NCI-H2029 treated with DMSO at 0.1 percent for 48 hours (cell line): ENCODE data around the gene UCK2.
A peak's percentile ranks its signal among the peaks of the same experiment; 100 is the strongest.

Experiments used
- DNase-seq: peaks from one replicate; lab custom pipeline; 2025; lab: John Stamatoyannopoulos, UW

Gene UCK2

DNA sequence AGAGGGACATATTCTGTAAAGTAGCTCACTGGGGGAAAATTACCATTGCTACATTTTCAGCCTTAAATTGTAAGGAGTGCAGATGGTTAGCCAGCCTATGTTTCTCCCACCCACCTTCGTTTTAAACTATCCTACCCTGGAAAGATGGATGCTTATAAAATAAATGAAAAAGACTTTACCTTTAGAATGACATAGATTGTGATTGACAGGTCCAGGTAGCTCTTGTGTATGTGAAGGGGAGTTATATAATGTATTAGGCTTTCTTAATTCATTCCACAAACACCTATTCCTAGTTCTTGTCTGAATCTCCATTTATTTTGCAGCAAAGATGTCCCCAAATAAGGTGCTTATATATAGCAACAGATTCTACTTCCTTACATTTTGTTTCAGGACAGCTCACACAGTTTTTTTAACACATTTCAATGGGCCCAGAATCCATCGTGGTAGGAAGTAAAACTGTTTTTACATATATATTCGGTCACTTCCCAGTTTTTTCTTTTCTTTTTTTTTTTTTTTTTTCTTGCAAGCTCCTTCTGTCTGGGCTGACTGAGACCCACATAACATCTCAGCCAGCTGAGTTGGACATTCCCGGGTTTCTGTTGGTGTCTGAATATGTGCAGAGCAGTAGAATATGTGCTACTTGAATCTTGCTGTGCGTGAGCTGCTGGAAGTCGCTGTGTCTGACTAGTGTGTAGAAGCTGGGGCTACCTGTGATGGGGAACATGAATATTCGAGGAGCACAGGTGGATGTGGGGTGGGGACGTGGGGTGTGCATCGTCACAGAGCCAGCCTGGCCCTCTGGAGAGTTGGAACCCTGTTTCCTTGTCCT, 27.8 kb downstream of the UCK2 start:
- DNase-seq = no peak

DNA sequence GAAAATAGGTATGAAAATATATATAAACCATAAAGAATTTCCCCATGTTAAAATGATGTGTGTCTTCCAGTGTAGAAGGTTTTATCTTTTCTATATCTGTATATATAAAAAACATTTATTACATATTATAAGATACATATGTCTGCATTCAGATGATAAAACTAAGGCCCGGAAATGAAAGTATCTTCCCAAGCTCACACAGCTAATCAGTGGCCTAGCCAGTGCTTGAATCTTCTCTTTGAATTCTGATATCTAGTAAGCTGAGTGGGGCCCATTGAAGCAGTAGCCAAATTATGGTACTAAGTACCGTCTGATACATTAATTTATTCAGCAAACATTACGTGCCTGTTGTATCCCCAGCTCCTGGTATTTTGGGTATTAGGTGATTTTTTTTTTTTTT, 28.6 kb downstream of the UCK2 start:
- DNase-seq = no peak

DNA sequence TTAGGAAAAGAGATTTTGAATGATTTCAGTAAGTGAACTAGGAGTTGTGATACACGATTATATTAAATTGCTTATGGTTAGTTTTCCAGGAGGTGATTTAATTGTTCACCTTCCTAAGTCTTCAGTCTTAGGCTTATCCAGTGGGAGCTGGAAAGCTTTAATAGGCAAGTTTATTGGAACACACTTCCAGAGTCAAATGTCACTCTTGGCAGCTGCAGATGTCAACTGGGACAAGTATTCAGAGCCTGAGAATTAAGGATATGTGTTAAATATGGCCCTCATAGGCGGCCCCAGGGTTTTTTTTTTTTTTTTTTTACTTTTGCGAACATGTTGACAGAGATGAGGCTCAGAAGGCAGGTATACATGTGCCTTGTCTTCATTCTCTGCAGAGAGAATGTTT, 29.2 kb downstream of the UCK2 start:
- no peak for DNase-seq

DNA sequence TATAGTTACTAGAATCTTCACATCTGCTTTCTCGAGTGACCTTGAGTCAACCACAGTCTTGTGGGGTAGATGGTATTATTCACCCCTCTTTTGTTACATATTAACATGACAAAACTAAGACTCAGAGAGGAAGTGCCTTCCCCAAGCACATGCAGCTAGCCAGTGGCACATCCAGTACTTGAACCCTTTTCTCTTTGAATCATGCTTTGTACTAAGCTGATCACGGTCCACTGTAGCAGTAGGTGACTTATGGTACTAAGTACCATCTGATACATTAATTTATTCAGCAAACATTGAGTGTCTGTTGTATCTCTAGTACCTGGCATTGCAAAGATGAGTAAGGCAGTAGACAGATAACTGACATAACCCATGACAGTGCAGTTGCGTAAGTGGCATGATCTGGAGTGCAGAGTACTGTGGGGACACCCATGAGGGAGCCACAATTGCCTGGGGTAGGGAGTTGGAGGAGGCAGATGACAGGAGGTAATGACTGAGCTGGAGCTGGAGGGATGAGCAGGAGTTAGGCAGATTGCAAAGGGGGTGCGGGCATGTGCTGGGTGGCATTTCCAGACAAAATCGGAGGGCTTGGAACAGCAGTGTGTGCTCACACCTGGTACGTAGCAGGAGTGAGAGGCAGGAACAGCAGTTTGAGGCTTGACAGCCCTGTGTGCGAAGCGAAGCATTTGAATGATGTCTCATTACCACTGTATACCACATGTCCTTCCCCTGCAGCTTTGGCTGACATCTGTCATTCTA, 29.8 kb downstream of the UCK2 start:
- no peak for DNase-seq

DNA sequence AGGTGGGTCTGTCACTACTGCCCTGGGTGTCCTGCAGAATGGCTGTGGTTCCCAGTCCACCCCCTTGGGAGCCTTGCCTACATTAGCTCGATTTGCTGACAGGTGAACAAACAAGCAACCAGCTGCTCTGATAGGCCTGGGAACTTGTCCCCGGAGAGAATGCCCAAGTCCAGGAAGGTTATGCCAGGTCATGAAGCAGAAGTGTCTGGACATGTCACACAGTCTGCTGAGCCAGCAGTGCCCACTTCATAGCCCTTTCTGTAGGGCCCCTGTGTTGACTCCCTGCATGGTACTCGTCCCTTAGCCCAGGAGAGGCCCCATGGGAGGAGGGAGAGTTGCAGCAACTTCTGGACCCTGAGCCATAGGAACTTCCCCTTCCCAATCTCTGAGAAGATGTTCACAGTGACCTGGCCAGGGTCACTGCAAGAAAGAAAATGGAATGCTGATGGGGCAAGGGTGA, 31.0 kb downstream of the UCK2 start:
- DNase-seq = no peak

DNA sequence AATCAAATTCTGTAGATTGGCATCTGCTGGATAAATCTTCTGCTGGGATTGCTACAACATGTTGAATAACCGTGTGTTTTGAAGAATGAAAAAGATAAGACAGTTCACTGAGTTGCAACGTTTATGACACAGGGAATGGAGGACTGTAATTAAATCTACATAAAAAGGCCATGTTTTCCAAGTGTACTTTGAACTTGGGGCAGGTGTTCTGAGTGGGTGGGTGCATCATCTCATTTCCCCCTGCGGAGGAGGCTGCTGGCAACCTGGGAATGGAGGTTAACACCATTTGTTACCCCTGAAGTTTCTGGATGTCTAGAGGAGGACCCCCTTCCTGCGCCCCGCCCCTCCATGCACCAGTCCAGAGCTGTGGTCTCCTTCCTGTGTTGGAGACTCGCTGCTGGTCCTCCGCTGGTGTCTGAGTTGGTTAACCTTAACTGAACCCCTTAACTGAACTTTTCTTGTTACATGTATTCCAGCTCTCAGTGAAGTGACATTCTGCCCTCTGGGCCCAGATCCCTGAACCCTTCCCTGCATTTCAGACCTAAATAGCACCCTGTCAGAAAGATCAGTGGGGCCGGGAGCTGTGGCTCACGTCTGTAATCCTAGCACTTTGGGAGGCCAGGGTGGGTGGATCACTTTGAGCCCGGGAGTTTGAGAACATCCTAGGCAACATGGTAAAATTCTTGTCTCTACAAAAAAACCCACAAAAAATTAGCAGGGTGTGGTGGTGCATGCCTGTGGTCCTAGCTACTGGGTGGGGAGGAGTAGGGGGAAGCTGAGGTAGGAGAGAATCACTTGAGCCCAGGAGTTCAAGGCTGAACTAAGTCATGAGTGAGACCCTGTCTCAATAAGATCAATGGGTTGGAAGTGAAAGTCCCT, 31.8 kb downstream of the UCK2 start:
- DNase-seq = no peak

DNA sequence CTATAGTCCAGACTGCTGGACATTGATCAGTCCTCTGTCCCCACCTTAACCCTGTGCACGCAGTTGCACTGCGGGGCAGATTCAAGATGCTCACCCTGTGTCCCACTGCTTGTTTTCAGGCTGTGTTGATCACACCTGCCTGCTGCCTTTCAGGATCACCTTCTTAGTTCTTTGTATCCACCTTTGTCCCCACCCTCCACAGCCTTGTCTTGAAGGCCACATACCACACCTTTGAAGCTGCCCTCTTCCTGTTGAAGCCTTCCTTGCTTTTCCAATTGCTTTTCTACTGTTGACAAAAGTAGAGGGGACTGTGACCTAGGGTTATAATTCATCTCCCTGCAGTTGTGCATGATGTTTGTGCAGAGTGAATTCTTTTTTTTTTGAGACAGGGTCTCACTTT, 32.7 kb downstream of the UCK2 start:
- DNase-seq = no peak

DNA sequence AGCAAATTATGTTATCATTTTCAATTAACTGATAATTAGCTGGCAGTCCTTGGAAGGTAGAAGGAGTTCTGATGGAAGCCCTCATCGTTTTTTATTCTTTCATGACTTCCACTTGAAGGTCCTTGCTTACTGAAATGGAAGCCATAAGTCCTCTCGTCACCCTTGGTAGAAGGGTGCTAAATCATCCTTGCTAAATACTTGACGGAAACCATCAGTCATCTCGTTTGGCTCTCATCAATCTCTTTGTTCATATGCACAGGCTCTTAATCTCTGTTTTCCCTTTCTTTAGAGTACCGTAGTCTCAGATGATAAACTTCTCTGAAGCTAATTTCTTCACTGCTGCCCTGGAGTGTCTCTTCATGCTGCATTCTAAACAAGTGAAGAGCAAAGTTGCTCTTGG, 34.5 kb downstream of the UCK2 start:
- no peak for DNase-seq

DNA sequence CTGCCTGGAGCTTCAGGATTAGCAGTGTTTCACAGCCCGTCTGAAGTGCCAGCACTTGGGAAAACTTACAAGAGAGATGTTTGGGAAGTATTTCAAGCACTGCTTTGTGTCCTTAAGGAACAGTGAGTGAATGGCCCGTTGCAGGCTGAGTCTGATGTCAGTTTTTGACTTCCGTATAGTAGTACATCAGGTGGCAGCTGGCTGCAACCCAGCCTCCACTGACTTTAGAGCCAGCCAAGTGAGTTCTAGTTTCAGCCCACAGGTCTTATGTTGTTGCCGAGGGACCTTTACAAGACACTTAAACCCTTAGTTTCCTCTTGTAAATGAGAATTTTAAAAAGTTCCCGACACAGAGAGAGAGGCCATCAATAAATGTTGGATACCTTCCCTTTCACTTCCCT, 35.0 kb downstream of the UCK2 start:
- no peak for DNase-seq

DNA sequence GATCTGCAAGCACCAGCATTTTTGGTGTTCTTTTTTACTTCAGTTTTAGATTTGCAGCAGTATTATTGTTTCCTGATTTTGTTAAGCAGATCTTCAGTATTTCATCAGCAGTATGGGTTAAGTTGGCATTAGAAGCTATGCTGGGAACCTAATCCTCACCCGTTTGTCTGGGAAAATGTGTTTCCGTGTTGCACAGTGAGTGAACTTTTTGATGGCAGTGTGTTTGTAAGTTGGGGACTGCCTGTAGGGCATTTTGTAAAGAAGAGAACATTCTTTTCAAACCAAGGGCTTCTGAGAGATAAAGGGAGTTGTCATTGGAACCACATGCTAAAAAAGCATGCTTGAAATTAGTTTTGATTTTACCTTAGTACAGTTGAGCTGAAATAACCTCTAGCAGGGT, 35.9 kb downstream of the UCK2 start:
- no peak for DNase-seq

DNA sequence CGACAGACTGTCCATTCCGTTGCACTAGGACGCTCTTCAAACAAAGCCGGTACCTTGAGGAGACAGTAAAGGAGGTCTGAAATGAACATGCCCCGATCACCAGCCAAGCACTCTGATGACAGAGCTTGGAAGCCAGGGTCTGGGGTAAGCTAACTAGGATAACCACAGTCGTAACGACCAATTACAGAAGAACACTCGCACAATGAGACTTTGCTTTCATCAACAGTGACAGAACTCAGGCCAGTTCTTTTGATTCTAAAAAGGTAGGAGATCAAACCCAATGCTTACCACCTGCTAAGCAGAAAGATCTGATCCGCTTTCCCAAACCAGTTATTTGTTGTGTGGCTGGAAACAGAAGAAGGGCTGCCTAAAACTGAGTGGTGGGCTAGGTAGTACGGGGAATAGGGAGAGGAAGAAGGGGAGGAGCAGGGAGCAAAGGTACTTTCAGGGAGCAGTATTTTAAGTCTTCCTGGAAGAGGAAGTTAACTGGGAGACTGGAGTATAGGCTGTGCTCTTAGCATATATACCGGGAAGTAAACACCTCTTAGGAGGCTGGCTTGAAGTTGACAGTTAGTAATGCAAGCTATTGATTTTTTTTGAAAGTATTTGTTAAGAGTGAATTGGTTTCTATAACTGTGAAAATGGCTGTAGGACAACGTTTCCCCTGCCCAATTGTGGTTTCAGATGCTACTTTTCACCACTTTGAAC, 38.4 kb downstream of the UCK2 start:
- DNase-seq = no peak

DNA sequence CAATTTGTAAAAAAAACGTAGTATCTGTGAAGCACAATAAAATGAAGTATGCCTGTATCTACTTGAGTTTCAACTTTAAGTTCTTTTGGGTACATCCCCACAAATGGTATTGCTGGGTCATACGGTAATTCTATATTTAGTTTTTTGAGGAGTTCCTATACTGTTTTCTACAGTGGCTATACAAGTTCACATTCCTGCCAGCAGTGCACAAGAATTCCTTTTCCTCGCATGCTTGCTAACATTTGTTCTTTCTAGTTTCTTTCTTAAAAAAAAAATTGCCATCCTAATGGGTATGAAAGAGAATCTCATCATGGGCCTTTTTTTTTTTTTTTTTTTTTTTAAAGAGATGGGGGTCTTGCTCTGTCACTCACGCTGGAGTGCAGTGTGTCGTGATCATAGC, 41.9 kb downstream of the UCK2 start:
- DNase-seq = no peak

DNA sequence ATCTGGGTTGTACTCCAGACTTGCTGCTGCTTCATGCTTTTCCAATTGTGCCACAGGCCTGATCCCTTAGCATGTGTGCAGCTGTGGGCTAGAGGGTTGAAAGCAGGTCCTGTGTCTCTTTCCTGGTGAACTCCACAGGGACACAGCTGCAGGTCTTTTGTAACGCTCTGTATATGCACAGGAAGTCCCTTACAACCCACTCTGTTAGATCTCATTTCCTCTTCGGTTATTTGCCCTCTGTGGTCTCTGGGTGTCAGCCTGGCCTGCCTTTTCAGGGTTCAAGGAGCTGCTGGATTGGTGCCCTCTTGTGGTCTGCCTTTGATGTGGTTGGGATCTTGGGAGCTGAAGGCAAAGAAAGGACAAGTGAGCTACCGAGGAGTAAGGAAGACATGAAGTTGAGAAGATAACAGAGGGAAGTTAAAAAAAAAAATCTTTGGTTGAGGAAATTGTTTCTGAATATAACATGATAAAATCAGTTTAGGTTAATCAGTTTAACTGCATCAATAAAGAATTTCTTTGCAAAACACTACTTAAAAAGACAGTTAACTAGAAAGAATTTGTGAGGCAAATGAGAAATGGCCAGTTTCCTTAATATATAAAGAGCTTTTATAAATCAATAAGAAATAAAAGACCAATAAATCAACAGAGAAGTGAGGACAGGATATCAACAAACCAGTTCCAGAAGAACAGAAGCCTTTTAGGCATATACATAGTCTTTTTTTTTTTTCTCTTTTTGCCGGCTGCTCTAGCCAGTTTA, 44.1 kb downstream of the UCK2 start:
- peak; percentile 30 for DNase-seq

DNA sequence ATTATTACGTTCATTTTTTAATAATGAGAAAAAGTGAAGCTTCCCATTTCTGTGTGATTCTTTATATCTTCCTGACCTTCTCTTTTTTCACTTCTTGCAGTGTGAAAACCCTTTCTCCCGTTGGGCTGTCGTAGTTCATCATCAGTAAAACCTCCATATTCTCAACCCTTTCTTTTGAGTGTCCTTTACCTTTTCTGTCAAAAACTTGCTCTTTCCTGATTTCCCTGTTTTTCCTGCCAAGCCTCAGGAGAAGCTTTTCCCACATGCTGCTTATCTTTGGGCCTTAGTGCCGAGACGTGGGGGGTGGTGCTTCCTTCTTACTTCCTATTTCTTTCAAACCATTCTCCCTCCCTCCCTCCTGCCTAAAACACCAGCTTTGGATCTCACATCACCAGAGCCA, 46.1 kb downstream of the UCK2 start:
- DNase-seq = no peak

DNA sequence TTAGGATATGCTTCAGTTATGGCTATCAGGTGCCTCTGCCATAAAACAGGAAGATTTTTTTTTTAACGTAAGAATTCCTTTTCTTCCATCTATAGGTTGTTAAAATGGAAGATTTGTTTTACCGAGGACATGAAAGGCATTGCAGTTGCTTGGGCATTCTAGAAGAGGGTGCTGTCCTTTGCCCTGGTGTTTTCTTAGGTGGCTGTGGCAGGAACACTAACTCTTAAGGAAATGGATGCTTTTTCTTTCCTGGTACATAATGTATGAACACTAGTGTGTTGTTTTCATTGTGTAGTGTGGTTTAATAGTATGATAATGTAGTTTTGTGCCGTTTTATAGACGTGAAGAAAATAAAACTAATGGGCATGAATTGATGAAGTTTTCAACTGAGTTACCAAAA, 47.2 kb downstream of the UCK2 start:
- no peak for DNase-seq

DNA sequence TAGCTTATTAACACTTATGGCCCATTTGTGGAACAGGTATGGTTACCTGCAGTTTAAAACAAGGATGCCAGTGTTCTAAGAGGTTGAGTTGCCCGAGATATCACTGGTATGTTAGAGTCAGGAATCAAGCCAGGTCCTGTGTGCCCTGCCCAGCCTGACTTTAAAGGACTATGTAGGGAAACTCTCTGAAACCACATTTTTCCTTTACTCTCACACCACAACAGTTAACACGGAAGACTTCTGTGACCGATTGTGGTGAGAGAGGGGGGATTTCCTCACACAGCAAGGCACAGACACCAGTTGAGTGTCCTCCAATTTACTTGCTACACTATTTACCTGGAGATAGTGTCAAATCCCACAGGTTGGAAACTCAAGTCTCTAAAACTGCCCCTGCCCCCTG, 47.8 kb downstream of the UCK2 start:
- DNase-seq = no peak

DNA sequence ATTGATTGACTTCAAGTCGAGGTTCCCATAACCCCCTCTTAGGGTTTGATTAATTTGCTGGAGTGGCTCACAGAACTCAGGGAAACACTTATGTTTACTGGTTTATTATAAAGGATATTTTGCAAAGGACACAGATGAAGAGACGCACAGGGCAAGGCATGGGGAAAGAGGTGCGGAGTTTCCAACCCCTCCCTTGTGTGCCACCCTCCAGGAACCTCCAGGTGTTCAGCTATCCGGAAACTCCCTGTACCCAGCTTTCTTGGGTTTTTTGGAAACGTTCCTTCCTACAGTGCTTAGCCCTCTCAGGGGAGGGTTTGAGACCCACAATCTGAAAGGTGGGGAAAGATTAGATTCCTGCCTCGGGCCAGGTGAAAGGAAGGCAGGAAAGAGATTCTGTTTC, 48.2 kb downstream of the UCK2 start:
- no peak for DNase-seq

DNA sequence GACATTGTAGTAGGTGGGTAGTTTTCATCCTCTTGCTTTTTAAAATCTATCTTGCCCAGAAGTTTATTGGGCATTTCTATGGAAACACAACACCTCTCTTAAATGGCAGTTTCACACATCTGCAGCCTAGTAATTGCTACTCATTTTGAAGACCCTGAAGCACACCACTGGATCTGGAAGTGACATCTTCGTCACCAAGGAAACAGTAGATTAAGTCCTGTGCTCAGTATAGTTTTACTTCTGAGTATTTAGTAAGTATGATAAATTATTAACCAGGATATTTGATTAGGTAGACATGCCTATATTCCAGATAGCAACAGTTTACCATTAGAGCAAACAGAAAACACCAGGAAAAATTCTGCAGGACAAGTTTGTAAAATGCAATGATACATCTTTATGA, 48.7 kb downstream of the UCK2 start:
- no peak for DNase-seq

DNA sequence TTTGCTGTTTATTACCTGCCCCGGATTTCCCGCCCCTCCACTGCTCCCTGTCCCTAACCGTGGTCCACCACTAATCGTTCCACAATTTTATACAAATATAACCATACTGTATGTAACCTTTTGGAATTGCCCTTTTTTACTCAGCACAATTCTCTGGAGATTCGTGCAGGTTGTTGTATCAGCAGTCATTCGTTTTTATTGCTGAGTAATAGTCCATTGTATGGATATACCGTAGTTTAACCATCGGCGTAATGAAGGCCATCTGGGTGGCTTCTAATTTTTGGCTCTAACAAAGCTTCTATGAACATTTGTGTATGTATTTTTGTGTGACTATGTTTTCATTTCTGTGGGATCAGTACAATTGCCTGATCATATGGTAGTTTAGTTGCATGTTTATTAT, 50.0 kb downstream of the UCK2 start:
- no peak for DNase-seq

DNA sequence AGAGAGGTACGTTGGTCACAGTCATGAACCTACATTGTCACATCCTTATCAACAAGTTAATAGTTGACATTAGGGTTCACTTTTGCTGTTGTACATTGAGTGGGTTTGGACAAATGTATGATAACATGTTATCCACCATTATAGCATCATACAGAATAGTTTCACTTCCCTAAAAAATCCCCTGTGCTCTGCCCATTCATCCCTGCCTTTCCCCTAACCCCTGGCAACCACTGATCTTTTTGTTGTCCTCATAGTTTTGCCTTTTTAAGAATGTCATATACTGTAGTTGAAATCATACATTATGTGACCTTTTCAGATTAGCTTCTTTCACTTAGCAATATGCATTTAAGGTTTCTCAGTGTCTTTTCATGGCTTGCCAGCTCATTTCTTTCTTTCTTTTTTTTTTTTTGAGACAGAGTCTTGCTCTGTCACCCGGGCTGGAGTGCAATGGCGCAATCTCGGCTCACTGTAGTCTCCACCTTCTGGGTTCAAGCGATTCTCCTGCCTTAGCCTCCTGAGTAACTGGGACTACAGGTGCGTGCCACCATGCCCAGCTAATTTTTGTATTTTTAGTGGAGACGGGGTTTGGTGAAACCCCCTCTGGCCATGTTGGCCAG, 50.6 kb downstream of the UCK2 start:
- no peak for DNase-seq

DNA sequence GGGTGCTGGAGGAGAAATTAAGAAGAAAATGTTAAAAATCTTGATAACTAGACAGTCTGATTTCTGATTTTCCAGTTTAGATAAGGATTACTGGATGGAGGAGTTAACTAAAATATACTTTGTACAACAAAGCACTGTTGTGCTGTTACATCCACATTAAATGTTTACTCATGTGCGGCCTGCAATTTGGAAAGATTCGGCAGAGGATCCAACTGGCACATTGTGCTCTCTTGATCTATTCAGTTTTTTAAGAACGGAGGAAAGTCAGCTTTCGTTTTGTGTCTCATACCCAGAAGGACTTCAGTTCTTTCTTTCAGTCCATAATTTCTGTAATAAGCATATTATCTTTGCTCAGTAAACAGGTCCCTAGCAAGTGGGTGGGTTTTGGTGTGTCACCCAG, 52.5 kb downstream of the UCK2 start:
- no peak for DNase-seq
